Suprapubic skin (tissue), 4 donors: ENCODE measurements around the gene DDX1.
"Not testable (repeated sequence)": the region's sequence is repeated elsewhere in the genome, so short reads cannot be mapped to it uniquely, and the experiment has no call there.

Experiments
- CTCF ChIP-seq, 2 donors: fragments of 200-600 bp in 1 of 2; fragments of 450-650 bp in 1 of 2; sonication (generic) in 1 of 2; IDR thresholded peaks; one replicate each; pipeline ENCODE4 v1.5.1; 2016 to 2019; ENCODE audit warnings: antibody characterized with exemption in 2 of 2, mild to moderate bottlenecking in 1 of 2, moderate library complexity in 1 of 2
- EP300 ChIP-seq: sonication (generic); formaldehyde crosslinking; IDR thresholded peaks from one replicate; pipeline ENCODE4 v1.6.1; 2017; ENCODE audit warnings: antibody characterized with exemption
- POLR2A ChIP-seq, 2 donors: fragments of 450-650 bp; IDR thresholded peaks; one replicate each; pipeline ENCODE4 v1.6.1; 2017; ENCODE audit warnings: antibody characterized with exemption in 2 of 2, mild to moderate bottlenecking in 2 of 2, moderate library complexity in 2 of 2
- POLR2AphosphoS5 ChIP-seq, 3 donors: sonication (generic); formaldehyde crosslinking; IDR thresholded peaks; one replicate each; pipeline ENCODE4 v1.6.1; 2017; ENCODE audit warnings: antibody characterized with exemption in 3 of 3

GRCh38 chr2:15542269-15542668 is 49.4 kb upstream of the DDX1 start:
- TF ChIP-seq POLR2AphosphoS5 (IDR thresholded peaks at IDR 0.05); CTCF (IDR thresholded peaks at IDR 0.05); POLR2A (IDR thresholded peaks at IDR 0.05); EP300: not testable (repeated sequence)
